SK-MEL-5 (cell line): ENCODE measurements around the gene EXOC6. TPM values are rescaled to one million over a fixed set of nuclear protein-coding genes. Genes with fewer than 3 reads are reported as not detected.
"Not testable (repeated sequence)": the region's sequence is repeated elsewhere in the genome, so short reads cannot be mapped to it uniquely, and the experiment has no call there.

Experiments used
- DNase-seq: peaks from one replicate; pipeline ENCODE4 v3.0.0-alpha.2; 2016; ENCODE audit warnings: low read depth, low spot score
- in situ Hi-C: cut with HindIII; loops from 2 replicates; pipeline ENCODE4 v1.10.0; 2016; ENCODE audit warnings: low sequenced_read_pairs, high pct_unique_total_duplicates, low pct_unique_long_range_greater_than_20kb
- small RNA-seq, 2 experiments: library from RNA; depleted of rRNA; stranded (forward); fragments of <200 nt; gene quantifications; one replicate each; pipeline ENCODE3, GENCODE V24; 2014
- total RNA-seq: library from RNA; depleted of rRNA; stranded (reverse); fragments of >200 nt; shearing (Covaris generic); gene quantifications from 2 replicates; pipeline ENCODE4 v1.2.3, GENCODE V29; 2014; rRNA removed

EXOC6 gene
- total RNA-seq, 1 experiment from 2014 or later: 7.2 TPM

- in situ Hi-C loops: no loop called here
- DNase-seq: no peak
These were observed 250.5 kb downstream of the EXOC6 start for GRCh38 chr10:93098816-93099215.

GRCh38 chr10:93099670-93100069 is 251.3 kb downstream of the EXOC6 start:
- in situ Hi-C loops: no loop called here
- no peak for DNase-seq

GRCh38 chr10:93101148-93101547 is 252.8 kb downstream of the EXOC6 start:
- DNase-seq, in situ Hi-C loops: not testable (repeated sequence)

- no peak for DNase-seq
- in situ Hi-C loops: no loop called here
These were observed 255.6 kb downstream of the EXOC6 start for GRCh38 chr10:93103953-93104352.

GRCh38 chr10:93106631-93107072 is 258.3 kb downstream of the EXOC6 start:
- in situ Hi-C loops: no loop called here
- DNase-seq: no peak

Small RNA genes within 50 kb of the gene (small RNA-seq; reads per million reads assigned to genes)
- 0 reads per million in 2 experiments for gene AL392103.1

Other genes starting within 250 kb of the EXOC6 start
- gene HHEX, start 158.6 kb upstream of the EXOC6 start, total RNA-seq: 0.19 and 0.48 TPM in 2 replicates
- gene CYP26C1, start 212.3 kb downstream of the EXOC6 start, total RNA-seq: not detected in 2 replicates
- gene CYP26A1, start 225.4 kb downstream of the EXOC6 start, total RNA-seq: not detected in 2 replicates